ENCODE data around the gene FBXL20.
"Not testable (repeated sequence)": the region's sequence is repeated elsewhere in the genome, so short reads cannot be mapped to it uniquely, and the experiment has no call there.

DNA sequence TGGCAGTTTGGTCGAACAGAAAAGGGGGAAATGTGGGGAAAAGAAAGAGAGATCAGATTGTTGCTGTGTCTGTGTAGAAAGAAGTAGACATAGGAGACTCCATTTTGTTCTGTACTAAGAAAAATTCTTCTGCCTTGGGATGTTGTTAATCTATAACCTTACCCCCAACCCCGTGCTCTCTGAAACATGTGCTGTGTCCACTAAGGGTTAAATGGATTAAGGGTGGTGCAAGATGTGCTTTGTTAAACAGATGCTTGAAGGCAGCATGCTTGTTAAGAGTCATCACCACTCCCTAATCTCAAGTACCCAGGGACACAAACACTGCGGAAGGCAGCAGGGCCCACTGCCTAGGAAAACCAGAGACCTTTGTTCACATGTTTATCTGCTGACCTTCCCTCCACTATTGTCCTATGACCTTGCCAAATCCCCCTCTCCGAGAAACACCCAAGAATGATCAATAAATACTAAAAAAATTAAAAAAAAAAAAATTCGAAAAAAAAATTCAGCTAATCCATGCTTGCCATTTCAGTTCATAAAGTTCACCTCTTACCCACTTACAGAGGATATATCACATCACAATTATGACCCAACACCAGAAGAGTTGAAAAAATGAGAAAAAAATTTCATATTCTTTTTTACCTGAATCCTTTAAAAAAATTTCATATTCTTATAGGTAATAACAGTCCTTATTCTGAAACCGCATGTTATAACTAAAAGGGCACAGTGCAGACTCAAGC lies 67.2 kb downstream of the FBXL20 start:
- not testable (repeated sequence) for TF ChIP-seq CTCF (IDR thresholded peaks at IDR 0.05; ENCODE audit: extremely low read depth in 1 of 2, insufficient read depth in 1 of 2, low read depth in 1 of 2, low read length in 2 of 2); EZH2 (IDR thresholded peaks at IDR 0.05; ENCODE audit: borderline replicate concordance, low read depth, low read length, severe bottlenecking); POLR2AphosphoS5 (IDR thresholded peaks at IDR 0.05; ENCODE audit: insufficient read depth, low read depth, low read length); POLR2A (IDR thresholded peaks at IDR 0.05; ENCODE audit: low read depth, low read length)

All from endothelial cell of umbilical vein (primary cell).